SK-N-MC (cell line): ENCODE results near the gene ITGBL1.

Source experiments
- EZH2 ChIP-seq: fragments of 200-600 bp; sonication (generic); IDR thresholded peaks from one replicate; pipeline ENCODE4 v1.6.1; 2017; ENCODE audit warnings: antibody characterized with exemption
- FOXP2 ChIP-seq: optimal IDR thresholded peaks from 2 replicates; pipeline ENCODE3; 2011; ENCODE audit warnings: mild to moderate bottlenecking, moderate library complexity; ENCODE audit not compliant: insufficient read depth; ENCODE audit errors: extremely low read length, control extremely low read depth
- POLR2AphosphoS5 ChIP-seq: IDR thresholded peaks from 2 replicates; pipeline ENCODE4 v1.6.1; 2012; ENCODE audit warnings: mild to moderate bottlenecking, low read depth, low read length, borderline replicate concordance

GRCh38 chr13:101535192-101535746 lies 82.8 kb downstream of the ITGBL1 start:
- TF ChIP-seq POLR2AphosphoS5 (no peak), EZH2 (no peak), FOXP2 (no peak)
